HG03066 (cell line): Measurements from ENCODE around the gene CDR2L.

Experiments used
- ATAC-seq: cut with Tn5 transposase; IDR thresholded peaks from one replicate; pipeline ENCODE4 v1.9.1; 2021; ENCODE audit warnings: low read depth; ENCODE audit not compliant: unreplicated experiment

The CDR2L gene

GRCh38 chr17:74987418-74987908 lies at the start of gene CDR2L:
TSS of gene CDR2L (plus strand) at chr17:74987632. CDS start at chr17:74988044, 412 bp downstream.
- ATAC-seq: peak; percentile 85

DNA sequence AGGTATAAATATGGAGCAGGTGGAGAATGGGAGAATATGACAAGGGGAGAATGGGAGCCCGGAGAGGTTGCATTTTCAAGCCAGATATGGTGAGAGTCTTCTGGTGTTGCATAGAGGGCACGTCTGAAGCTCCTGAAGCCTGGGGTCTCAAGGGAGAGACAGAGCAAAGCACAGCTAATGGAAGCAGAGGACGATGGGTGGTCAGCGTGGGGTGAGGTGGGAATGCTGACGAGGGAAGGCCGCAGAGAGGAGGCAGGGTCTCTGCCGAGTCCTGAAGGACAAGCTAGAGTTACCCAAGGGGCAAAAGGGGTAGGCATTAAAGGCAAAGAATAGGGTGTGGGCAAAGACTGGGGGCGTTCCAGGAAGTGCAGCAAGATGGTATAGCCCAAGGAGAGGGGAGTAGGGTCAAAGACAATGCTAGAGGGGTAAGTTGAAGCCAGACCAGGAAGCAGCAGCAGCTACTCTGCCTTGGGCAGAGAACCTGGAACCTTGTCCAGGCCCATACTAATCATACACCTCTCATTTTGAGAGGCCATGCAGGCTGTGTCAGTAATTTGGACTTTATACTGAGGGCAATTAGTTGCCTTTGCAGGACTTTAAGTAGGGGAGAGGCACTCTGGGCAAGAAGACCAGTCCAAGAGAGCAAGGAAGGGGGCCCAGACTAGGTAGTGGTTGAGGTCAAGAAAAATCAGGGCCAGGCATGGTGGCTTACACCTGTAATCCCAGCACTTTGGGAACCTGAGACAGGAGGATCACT lies 49.1 kb upstream of the CDR2L start:
- ATAC-seq: no peak

- no peak for ATAC-seq
Observed at GRCh38 chr17:74939534-74939933, 47.9 kb upstream of the CDR2L start.

DNA sequence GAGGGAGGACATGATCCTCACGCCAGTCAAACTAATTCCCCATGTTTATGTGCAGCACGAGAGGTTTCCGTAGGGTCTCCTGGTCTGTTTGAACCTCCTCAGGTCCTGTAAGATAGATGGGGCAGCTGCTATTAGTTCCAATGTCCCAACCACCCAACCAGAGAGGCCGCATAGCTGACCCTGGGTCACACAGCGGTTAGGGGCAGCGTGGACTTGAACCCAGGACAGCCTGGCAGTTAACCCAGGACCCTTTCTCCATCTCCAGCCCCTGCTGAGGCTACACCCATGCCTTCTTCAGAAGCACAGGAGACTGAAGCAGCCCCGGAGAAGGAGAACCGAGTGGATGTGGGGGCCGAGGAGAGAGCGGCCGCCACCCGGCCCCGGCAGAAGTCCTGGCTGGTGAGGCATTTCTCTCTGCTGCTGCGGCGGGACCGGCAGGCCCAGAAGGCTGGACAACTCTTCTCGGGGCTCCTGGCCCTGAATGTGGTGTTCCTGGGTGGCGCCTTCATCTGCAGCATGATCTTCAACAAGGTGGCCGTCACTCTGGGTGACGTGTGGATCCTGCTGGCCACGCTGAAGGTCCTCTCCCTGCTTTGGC lies 46.2 kb upstream of the CDR2L start:
- no peak for ATAC-seq

GRCh38 chr17:74943808-74944522 lies 43.5 kb upstream of the CDR2L start:
- no peak for ATAC-seq

DNA sequence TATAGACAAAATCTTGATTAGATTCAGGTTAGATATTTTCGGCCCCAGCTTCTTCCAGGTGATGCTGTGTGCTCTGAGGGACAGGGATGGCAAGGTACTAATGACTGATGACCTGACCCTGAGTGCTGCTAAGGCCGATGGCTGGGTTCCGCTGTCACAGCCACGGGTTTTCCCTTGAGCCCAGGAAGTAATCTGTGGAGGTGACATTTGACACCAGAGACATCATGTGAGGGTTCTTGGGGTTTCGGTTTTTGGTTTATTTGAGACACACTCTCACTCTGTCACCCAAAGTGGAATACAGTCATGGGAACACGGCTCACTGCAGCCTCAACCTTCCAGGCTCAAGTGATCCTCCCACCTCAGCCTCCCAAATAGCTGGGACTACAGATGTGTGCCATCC lies 41.9 kb upstream of the CDR2L start:
- ATAC-seq: no peak

DNA sequence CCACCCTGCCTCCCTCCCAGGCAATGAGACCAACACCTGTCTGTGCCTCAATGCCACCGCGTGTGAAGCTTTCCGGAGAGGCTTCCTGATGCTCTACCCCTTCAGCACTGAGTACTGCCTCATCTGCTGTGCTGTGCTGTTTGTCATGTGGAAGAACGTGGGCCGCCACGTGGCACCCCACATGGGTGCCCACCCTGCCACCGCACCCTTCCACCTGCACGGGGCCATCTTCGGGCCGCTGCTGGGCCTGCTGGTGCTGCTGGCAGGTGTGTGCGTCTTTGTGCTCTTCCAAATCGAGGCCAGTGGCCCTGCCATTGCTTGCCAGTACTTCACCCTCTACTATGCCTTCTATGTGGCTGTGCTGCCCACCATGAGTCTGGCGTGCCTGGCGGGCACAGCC lies 40.8 kb upstream of the CDR2L start:
- ATAC-seq: no peak

DNA sequence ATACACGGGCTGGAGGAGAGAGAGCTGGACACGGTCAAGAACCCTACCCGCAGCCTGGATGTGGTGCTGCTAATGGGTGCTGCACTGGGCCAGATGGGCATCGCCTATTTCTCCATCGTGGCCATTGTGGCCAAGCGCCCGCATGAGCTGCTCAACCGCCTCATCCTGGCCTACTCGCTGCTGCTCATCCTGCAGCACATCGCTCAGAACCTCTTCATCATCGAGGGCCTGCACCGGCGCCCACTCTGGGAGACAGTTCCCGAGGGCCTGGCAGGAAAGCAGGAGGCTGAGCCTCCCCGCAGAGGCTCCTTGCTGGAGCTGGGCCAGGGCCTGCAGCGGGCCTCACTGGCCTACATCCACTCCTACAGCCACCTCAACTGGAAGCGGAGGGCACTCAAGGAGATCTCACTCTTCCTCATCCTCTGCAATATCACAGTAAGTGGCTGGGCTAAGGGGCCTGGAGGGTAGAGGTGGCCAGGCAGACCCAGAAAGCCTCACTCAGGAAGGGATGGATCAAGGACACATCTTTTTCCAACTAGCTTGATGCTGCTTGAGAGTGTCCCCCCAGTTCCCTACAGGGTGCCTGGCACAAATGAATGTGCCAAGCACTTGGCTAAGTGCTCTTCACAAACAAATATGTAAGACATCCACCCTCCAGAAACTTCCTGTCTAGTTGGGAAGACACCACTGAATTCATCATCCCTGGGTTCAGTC lies 40.2 kb upstream of the CDR2L start:
- no peak for ATAC-seq

DNA sequence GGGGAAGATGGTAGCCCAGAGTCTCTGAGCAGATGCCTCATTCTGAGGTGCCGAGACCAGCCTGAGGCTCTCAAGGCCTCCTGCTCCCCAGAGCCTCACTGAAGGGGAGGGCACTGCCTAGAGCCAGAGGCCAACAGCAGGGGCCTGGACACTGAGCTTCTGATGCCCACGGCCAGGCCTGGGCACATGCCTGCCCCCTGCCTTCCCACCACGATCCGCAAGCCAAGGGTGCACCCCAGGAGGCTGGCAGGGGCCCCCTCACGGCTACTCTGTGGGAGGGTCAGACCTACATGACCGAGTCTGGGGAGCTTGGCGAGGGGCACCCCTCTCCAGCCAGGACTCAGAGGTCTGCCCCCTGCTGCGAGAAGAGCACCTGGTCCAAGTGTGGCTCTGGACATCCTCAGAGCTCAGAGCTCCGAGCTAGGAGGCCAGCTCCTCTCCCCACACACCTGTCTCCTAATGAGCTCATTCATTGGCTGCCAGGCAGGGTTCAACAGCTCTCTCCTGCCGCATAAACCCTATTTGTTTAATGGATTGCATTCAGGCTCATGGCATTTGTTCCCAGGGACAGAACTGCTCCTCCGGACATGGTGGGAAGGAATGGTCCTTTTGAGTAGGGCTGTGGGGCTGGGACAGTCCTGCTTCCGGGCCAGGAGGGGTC lies 37.8 kb upstream of the CDR2L start:
- ATAC-seq: no peak

GRCh38 chr17:74950207-74950606 lies 37.2 kb upstream of the CDR2L start:
- no peak for ATAC-seq

GRCh38 chr17:74951065-74951464 lies 36.4 kb upstream of the CDR2L start:
- ATAC-seq: no peak

GRCh38 chr17:74951680-74952421 lies 35.6 kb upstream of the CDR2L start:
- no peak for ATAC-seq

DNA sequence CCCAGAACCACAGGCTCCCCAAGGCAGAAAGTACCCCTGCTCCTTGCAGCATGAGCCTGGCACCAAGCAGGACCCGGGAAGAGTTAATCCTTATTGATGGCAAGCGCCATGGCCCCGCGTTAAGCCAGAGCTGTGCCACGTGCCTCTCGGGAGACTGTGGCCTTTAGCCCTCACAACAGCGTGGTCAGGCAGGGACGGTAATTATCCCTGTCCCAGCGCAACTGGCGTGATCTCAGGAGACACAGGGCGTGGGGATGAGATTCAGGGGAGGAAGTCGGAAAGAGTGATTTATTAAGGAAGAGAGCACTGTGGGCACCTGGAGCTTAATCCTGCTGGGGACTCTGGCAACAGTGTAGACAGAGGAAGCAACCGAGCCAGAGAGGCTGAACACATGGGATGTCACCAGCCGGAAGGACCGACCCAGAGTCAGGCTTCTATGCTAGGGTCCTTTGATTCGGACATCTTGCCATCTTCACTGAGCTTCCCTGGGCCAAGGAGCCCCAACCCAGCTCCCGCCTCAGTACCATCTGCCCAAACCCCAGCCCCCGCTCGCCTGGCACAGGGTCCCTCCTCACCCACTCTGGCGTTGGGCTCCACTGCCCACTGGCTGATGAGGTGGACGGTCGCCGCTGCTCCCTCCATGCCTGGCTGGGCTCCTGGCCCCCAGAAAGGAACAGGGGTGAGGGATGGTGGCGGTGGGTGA lies 34.9 kb upstream of the CDR2L start:
- ATAC-seq: no peak

- no peak for ATAC-seq
Observed at GRCh38 chr17:74953134-74953687, 34.2 kb upstream of the CDR2L start.

DNA sequence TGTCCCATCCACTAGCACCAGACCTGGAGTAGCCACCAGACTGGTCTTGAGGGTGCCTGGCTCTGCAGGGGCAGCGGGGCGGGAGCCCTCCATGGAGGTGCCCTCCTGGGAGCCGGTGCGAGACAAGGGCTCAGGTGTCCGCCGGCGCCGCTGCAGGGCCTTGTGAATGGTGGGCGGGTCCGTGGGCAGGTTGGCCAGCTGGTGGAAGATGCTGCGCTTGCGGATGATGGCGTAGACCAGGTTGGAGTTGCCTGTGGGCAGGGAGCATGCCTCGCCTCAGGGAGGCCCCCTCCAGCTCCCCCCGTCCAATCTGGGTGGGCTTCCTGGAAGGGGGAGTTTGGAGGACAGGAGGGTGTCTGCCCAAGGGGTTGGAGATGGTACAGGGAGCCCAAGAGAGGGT lies 33.3 kb upstream of the CDR2L start:
- no peak for ATAC-seq

- ATAC-seq: no peak
Observed at GRCh38 chr17:74954665-74955421, 32.6 kb upstream of the CDR2L start.

GRCh38 chr17:74956093-74956492 lies 31.3 kb upstream of the CDR2L start:
- ATAC-seq: no peak
